Activated CD8-positive, alpha-beta memory T cell treated with anti-CD3 and anti-CD28 coated beads, Interleukin-2, amount 50 U/mL, for 1 hour (primary cell): ENCODE results near the gene GPR61.

ENCODE experiments used
- DNase-seq: peaks from one replicate; pipeline ENCODE4 v3.0.0-alpha.2; 2020; ENCODE audit errors: extremely low read depth

Gene GPR61

DNA sequence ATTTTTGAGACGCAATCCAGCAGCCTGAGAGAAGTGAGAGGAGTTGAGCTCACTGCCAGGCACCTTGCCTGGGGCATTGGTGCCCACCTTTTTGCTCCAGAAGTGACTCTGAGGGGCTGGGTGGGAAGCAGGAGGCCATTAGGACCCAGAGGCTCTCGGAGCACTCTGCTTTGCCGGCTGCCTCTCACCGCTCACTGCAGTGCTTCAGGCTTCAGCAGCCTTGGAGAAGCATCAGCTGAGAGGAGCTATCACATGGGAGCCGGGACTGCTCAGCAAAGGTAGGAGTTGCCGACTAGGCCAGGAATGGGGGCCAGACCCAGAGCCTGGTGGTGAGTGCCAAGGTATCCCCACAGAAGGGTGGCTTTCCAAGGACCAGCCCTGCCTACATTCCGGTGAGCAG is at the start of gene GPR61:
Gene GPR61 (plus strand): TSS at position 197 of the 400 bp plus-strand sequence. CDS start 3,151 bp downstream, outside the sequence.
- no peak for DNase-seq

DNA sequence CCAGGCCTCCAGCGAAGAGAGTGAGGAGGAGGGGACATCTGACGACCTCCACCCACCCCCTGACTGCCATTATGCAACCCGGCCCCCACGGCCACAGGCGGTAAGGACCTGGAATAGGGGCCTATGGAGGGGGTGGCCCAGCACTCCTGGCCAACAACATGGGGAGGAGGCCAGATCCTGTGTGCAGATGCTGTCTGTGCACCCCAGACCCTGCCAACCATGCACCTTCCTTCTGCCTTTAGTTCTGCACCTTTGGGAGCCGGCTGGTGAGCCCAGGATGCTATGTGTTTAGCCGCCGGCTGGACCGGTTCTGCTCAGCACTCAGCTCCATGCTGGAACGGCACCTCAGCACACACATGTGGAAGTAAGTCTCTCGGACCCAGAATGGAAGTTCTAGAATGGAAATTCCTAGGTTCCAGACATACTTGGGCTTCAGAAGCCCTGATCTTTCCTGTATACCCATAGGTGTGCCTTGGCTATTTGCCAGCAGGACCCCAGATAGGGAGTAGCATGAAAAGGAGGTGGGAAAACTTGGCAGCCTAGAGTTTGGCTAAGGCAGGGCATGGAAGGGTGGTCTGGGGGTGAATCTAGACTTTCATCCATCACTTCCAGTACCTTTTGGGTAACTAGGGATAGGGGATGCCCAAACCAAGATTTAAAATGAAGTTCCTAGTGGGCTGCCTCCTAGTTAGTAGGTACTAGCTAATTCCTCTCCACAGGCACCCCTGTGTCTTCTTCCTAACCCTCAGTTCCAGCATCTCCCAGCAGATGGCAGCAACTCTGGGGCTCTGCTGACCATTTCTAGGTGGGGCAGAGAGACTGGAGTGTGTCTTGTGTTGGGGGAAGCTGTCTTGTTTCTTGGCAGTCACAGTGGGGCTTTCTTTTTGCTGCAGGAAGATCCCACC is 49.4 kb upstream of the GPR61 start:
- DNase-seq, result no peak

DNA sequence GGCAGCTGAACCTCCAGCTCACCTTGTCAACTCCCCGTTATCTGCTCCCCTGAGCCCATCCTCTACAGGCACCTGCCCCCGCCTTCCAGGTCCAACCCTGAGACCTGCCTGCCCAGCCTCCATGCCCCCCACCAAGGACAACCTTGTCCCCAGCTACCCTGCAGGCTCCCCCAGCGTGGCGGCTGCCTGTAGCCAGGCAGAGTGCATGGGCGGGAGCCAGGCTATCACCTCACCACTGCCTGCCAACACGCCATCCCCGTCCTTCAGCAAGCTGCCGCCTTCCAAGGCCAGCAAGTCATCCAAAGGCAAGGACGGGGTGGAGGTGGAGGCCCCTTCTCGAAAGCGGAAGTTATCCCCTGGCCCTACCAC is 48.8 kb upstream of the GPR61 start:
- DNase-seq, result no peak

DNA sequence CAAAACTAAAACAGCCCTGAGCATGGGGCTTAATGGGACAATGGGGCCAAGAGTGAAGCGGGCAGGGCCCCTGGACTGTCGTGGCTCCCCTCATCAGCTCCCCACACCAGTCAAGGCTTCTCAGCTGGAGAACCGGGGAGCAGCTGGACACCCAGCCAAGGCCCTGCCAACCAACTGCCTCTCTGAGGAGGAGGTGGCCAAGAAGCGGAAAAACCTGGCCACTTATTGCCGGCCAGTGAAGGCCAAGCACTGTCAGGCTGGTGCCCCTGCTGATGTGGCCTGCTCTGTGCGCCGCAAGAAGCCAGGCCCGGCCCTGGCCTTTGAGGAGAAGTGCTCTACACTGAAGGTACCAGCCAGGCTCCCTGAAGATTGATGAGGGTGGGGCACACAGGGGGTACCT is 48.3 kb upstream of the GPR61 start:
- no peak for DNase-seq

GRCh38 chr1:109492779-109493178 is 46.9 kb upstream of the GPR61 start:
- DNase-seq, result no peak

DNA sequence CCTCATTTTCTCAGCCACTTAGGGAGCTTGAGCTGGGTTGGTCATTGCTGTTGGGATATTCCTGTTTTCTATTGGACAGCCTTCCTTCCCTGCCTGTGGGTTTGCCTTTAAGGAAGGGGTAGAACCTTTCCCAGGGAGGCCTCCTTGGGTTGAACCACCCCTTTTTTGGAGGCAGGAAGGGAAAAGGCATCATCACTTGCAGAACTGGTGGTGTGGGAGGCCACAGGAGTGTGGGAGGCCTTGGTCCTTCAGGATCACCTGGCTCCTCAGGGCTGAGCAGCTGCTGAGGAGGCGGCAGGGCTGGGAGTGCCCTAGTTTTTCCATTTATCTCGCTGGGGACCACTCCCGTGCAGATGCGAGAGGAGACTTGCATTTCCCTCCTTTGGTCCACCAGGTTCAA is 46.4 kb upstream of the GPR61 start:
- DNase-seq, result no peak

DNA sequence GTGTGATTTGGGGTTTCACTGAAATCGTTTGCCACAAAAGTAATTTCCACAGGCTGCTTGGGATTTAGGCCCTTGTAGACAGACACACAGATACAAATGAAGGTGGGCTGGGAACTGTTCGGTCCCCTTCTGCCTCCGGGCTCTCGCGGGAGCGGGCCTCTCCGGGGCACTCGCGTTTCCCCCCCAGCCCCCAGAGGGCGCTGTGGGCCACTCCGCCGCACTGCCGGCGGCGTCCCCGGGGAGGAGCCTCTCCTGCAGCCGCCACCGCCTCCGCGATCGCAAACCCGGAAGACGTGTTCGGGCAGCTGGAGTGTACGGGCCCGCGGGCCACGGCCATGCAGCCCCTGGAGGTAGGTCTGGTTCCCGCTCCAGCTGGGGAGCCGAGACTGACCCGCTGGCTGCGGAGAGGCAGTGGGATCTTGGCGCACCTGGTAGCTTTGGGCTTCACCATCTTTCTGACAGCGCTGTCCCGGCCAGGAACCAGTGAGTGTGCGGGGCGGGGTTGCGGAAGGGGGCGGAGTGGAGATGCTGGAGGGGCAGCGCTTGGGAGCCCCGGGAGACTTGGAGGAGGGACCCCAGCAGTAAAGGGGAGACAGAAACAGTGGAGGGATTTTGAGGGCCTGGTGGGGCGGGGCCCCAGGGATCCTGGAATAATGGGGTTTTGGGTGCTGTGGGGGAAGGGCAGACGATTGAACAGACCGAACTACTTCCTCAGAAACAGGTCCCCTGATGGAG is 45.7 kb upstream of the GPR61 start, which contains the start of gene CYB561D1:
Gene CYB561D1 (plus strand): TSS at position 290 of the 735 bp plus-strand sequence. CDS start 46 bp downstream, at position 336.
- DNase-seq, result peak; percentile 64

DNA sequence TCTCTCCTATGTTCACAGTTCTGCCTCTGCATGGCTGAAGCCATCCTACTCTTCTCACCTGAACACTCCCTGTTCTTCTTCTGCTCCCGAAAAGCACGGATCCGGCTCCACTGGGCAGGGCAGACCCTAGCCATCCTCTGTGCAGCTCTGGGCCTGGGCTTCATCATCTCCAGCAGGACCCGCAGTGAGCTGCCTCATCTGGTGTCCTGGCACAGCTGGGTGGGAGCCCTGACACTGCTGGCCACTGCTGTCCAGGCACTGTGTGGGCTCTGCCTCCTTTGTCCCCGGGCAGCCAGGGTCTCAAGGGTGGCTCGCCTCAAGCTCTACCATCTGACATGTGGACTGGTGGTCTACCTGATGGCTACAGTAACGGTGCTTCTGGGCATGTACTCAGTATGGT is 43.9 kb upstream of the GPR61 start:
- DNase-seq, result no peak

GRCh38 chr1:109497449-109498160 is 42.1 kb upstream of the GPR61 start:
- no peak for DNase-seq

GRCh38 chr1:109498161-109498801 is 41.4 kb upstream of the GPR61 start:
- no peak for DNase-seq

- no peak for DNase-seq
These were observed 40.6 kb upstream of the GPR61 start for GRCh38 chr1:109499081-109499480.

DNA sequence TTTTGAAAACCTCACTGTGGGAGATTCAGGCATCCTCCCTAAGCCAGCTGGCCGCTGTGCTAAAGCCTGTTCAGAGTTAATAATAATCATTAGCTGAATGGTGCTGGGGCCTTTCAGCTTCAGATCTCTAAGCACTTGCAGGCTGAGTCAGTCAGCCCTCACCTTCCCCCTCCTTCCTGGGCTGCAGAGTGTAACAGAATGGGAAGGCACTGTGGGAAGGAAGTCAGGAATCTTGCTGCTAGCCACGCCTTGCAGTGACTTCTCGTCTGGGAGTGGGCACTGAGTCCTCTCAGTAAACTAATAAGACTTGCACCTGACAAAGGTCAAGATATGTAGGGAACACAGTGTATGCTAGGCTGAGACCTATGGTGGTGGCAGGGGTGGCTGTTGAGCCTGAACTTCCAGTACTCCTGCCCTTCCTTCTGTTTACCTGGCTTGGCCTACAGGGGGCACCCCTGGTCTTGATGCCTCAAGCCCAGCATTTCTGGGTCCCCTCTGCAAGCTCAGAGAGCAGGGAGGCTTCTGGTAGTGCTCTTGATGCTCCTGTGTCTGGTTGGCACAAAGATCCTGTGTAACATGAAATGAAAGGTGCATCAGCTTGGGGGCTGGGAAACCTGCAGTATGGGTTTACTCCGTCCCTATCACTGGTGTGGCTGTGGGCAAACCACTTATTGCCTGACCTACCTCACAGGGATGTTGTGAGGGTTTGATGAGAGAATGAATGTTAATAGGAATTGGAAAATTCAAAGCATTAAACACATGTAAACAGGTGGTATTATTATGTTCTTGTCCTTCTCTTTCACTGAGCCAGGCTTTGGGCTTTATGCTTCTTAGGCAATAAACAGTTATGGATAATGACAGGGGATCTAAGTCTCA is 39.8 kb upstream of the GPR61 start:
- no peak for DNase-seq

GRCh38 chr1:109500941-109501381 is 38.7 kb upstream of the GPR61 start:
- DNase-seq, result no peak

DNA sequence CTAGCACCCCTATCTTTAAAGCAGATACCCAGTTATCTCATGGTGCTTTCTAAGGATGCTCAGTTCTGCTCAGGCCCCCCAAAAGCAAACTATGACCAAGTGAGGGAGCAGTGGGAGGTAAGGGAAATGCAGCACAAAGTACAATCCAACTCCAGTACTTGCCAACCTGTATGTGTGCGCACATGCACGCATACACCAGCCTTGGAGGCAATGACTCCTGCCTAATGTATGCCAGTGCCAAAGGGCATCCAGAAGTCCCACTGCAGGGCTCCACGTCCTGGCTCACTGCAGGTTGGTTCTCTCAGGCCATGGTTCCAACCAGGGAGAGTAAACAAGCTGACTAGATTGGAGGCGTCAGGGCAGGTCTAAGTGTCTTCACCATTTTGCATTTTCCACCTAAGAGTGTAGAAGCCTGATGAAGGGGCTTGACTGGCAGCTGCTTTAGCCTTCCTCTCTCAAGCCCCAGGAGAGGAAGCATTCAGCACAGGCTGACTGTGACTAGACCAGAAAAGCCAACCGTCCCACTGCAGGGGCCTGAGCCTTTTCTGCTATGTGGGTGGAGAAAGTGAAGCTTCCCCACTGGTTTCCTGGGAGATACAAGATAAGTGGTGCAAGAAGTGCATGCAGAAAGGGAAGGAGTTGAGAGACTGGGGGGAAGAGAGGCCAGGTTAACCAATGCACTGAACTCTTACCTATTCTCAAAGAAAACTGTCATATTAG is 37.9 kb upstream of the GPR61 start:
- DNase-seq, result no peak

DNA sequence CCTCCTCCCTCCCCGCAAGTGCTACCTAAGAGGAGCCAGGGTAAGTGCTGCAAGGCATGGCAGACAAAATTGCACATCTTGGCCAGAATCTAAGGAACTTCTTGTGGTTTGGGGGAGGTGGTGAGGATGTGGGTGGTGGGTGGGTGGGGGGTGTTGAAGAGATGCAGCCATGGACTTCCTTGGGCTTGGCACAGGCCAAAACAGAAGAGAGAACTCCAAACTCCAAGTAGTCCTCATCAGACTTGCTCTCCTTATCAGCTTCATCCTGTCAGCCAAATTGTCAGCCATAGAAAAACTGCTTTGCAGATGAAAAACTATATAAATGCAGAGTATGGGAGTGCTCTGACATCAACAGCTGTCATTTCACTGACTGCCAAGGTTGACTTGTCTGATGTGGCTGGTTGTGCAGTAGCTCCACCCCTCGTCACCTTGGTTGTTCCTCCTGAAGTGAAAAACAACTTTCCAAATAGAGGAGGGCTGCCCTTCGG is 37.3 kb upstream of the GPR61 start:
- DNase-seq, result no peak

GRCh38 chr1:109503935-109504334 is 35.7 kb upstream of the GPR61 start:
- DNase-seq, result no peak

DNA sequence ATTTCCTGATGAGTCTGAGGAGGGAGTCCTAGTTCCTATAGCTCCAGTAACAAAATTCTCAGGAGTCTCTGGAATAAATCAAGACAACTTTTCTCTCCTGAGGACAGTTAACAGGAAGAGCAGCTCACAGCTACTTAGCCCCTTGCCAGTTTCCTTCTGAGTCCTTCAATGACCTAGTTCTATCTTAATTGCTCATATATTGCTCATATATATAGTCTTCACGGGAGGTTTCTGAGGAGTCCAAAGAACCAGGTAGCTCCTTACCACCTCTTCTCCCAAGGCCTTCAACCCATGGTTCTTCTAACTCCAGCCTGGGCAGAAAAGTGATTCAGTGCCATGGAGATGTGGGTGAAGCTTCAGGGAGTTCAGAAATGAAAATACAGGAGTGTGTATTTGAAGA is 34.7 kb upstream of the GPR61 start:
- no peak for DNase-seq

GRCh38 chr1:109508001-109508872 is 31.4 kb upstream of the GPR61 start:
- DNase-seq, result no peak

DNA sequence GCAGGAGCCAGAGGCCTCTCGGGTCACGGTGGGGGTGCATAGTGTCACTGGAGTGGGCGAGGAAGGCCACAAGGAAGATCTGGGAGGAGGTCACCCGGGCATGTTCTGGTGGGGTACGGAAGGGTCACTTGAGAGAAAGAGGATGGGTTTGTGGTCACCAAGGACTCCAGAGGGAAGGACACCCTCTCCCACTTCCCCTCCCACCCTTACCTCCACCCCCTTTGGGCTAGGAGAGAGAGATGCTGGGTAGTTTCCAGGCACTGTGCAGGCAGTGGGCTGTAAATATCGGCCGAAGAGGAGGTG is 30.8 kb upstream of the GPR61 start:
- no peak for DNase-seq
